Trophoblast cell (in vitro differentiated cells and primary cell): Measurements from ENCODE around the gene RPL35. TPM values are rescaled to one million over a fixed set of nuclear protein-coding genes. Genes with fewer than 3 reads are reported as not detected.

ENCODE experiments used
- DNase-seq, 2 donors: peaks; one replicate each; pipeline ENCODE4 v3.0.0-alpha.2; 2016
- H2AFZ ChIP-seq: 2 replicates; pipeline ENCODE4 v1.6.1; 2013; ENCODE audit warnings: low read length, moderate library complexity, mild to moderate bottlenecking; ENCODE audit not compliant: insufficient read depth, poor library complexity
- H2AK5ac ChIP-seq: 2 replicates; pipeline ENCODE4 v1.6.1; 2013; ENCODE audit warnings: mild to moderate bottlenecking, low read length
- H2BK120ac ChIP-seq: 2 replicates; pipeline ENCODE4 v1.6.1; 2013; ENCODE audit warnings: low read length, mild to moderate bottlenecking, moderate library complexity; ENCODE audit not compliant: insufficient read depth, poor library complexity
- H2BK12ac ChIP-seq: 2 replicates; pipeline ENCODE4 v1.6.1; 2013; ENCODE audit warnings: mild to moderate bottlenecking, low read length, moderate library complexity
- H2BK5ac ChIP-seq: 2 replicates; pipeline ENCODE4 v1.6.1; 2013; ENCODE audit warnings: low read length, low read depth, moderate library complexity, mild to moderate bottlenecking; ENCODE audit not compliant: poor library complexity
- H3K14ac ChIP-seq: 2 replicates; pipeline ENCODE4 v1.6.1; 2013; ENCODE audit warnings: mild to moderate bottlenecking, low read length
- H3K18ac ChIP-seq: 2 replicates; pipeline ENCODE4 v1.6.1; 2013; ENCODE audit warnings: mild to moderate bottlenecking, low read length
- H3K23ac ChIP-seq: 2 replicates; pipeline ENCODE4 v1.6.1; 2013; ENCODE audit warnings: low read length
- H3K27ac ChIP-seq: 2 replicates; pipeline ENCODE4 v1.5.1; 2013; ENCODE audit warnings: low read depth, mild to moderate bottlenecking, inconsistent platforms, low read length, moderate library complexity
- H3K27me3 ChIP-seq: 2 replicates; pipeline ENCODE4 v1.6.1; 2013; ENCODE audit warnings: inconsistent platforms, mild to moderate bottlenecking, low read length, moderate library complexity; ENCODE audit not compliant: insufficient read depth
- H3K36me3 ChIP-seq, 2 experiments: 1 replicate in 1 of 2; 2 replicates in 1 of 2; pipeline ENCODE4 v1.6.1; 2013; ENCODE audit warnings: low read length in 2 of 2, mild to moderate bottlenecking in 2 of 2, moderate library complexity in 1 of 2; ENCODE audit not compliant: insufficient read depth in 2 of 2, control insufficient read depth in 1 of 2
- H3K4ac ChIP-seq: 2 replicates; pipeline ENCODE4 v1.6.1; 2013; ENCODE audit warnings: low read depth, mild to moderate bottlenecking, low read length, moderate library complexity
- H3K4me1 ChIP-seq, 2 experiments: 1 replicate in 1 of 2; 2 replicates in 1 of 2; pipeline ENCODE4 v1.6.1; 2013; ENCODE audit warnings: low read length in 2 of 2, mild to moderate bottlenecking in 2 of 2, moderate library complexity in 1 of 2; ENCODE audit not compliant: insufficient read depth in 2 of 2, control insufficient read depth in 1 of 2
- H3K4me2 ChIP-seq: 2 replicates; pipeline ENCODE4 v1.6.1; 2013; ENCODE audit warnings: inconsistent platforms, mild to moderate bottlenecking, low read length, moderate library complexity
- H3K4me3 ChIP-seq: 2 replicates; pipeline ENCODE4 v1.5.1; 2013; ENCODE audit warnings: mild to moderate bottlenecking, low read depth, low read length, inconsistent platforms
- H3K79me1 ChIP-seq: one replicate; pipeline ENCODE4 v1.6.1; 2013; ENCODE audit warnings: low read length
- H3K79me2 ChIP-seq: 2 replicates; pipeline ENCODE4 v1.6.1; 2013; ENCODE audit warnings: low read length, mild to moderate bottlenecking; ENCODE audit not compliant: control insufficient read depth, insufficient read depth, poor library complexity
- H3K9ac ChIP-seq: 2 replicates; pipeline ENCODE4 v1.6.1; 2013; ENCODE audit warnings: mild to moderate bottlenecking, low read length
- H3K9me3 ChIP-seq: 2 replicates; pipeline ENCODE4 v1.6.1; 2013; ENCODE audit warnings: low read depth, mild to moderate bottlenecking, control low read depth, inconsistent platforms, low read length; ENCODE audit not compliant: insufficient read depth
- H4K12ac ChIP-seq: 2 replicates; pipeline ENCODE4 v1.6.1; 2013; ENCODE audit warnings: low read depth, mild to moderate bottlenecking, low read length, moderate library complexity
- H4K8ac ChIP-seq: 2 replicates; pipeline ENCODE4 v1.6.1; 2013; ENCODE audit warnings: low read depth, mild to moderate bottlenecking, low read length, moderate library complexity
- H4K91ac ChIP-seq: one replicate; pipeline ENCODE4 v1.6.1; 2013; ENCODE audit warnings: low read depth, mild to moderate bottlenecking, low read length, moderate library complexity
- WGBS: extraction: QIAGEN DNeasy Blood & Tissue Kit; methylation state at CpG from one replicate; pipeline ENCODE4 v1.1.7; 2013; ENCODE audit warnings: missing lambda C conversion rate; ENCODE audit not compliant: insufficient read length, insufficient coverage; ENCODE audit errors: extremely low coverage; 5-methylcytosine and 5-hydroxymethylcytosine counted together
- polyA plus RNA-seq: library from polyadenylated mRNA; stranded (reverse); fragments of 200-250 nt; gene quantifications from 2 replicates; pipeline ENCODE4 v1.2.3, GENCODE V29; 2013

The RPL35 gene
- 3,251 and 3,406 TPM in 2 replicates for polyA plus RNA-seq

DNA sequence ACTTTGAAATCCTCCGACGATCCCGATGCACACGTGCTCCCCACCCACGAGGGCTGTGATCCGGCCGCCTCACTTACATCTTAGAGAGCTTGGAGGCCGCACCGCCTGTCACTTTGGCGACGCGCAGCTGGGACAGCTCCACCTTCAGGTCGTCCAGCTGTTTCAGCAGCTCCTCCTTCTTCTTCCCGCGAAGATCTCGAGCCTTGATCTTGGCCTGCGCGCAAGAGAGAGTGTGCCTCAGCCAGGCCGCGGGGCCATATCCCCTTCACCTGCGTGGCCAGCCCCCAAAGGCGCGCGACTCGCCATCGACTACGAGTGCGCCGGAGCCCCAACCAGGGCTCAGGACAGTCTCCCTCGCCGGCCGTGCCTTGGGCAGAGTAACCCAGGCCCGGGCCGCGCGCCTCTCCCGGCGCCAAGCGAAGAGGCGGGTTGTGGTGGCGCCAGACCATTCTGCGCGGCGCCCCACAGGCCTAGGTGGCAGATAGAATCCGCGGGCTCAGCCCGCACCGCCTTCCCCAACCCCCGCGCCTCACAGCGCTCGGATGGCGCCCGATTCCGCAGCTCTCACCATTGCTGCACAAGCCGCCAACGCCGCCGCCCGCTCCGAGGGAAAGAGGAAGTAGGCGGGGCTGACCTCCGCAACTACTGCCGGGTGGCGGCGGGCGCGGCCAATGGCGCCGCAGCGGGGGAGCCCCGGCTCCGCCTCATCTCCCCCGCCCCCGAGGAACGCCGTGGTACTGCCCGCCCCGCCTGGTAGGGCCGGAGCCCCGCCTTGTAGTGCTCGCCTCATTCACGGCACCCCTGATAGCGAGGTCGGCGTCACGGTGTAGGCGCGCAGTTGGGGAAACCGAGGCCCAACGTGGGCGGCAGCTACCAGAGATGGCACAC is at the start of gene RPL35, which contains the start of gene ARPC5L:
Gene RPL35, minus strand, starts transcription at position 616 of the 888 bp plus-strand sequence. Its CDS starts 45 bp downstream, at position 571.
Gene ARPC5L, plus strand, starts transcription at position 789 of the 888 bp plus-strand sequence. CDS start 7,161 bp downstream, outside the sequence.
- Histone ChIP-seq H4K8ac (peak within 1 kb of the TSS; percentile 91), H3K4me2 (peak within 1 kb of the TSS; percentile 90), H3K23ac (no peak within 1 kb of the TSS), H3K4me1 (peaks cover 7 to 14% of the 10 kb centered on the region in 2 experiments), H2BK120ac (peak within 1 kb of the TSS; percentile 82), H3K9me3 (no peaks in the 10 kb centered on the region), H3K27ac (peak within 1 kb of the TSS; percentile 88), H3K9ac (peak within 1 kb of the TSS; percentile 100), H2BK5ac (peak within 1 kb of the TSS; percentile 88), H3K27me3 (no peaks in the 10 kb centered on the region), H3K79me2 (peaks cover 16% of the 10 kb centered on the region), H3K14ac (peak within 1 kb of the TSS; percentile 94), H4K12ac (peak within 1 kb of the TSS; percentile 90), H3K4me3 (peak within 1 kb of the TSS; percentile 98), H3K4ac (peak within 1 kb of the TSS; percentile 94), H3K36me3 (peaks cover 41 to 44% of the 10 kb centered on the region in 2 experiments), H2AK5ac (peak within 1 kb of the TSS; percentile 90), H3K18ac (peak within 1 kb of the TSS; percentile 96), H3K79me1 (peaks cover 11% of the 10 kb centered on the region), H2BK12ac (no peak within 1 kb of the TSS), H4K91ac (peak within 1 kb of the TSS; percentile 86), H2AFZ (peak within 1 kb of the TSS; percentile 68)
- DNase-seq = peak; percentile 90 to 96
- no CpG with 5 or more reads among the region's 92 CpGs for WGBS

DNA sequence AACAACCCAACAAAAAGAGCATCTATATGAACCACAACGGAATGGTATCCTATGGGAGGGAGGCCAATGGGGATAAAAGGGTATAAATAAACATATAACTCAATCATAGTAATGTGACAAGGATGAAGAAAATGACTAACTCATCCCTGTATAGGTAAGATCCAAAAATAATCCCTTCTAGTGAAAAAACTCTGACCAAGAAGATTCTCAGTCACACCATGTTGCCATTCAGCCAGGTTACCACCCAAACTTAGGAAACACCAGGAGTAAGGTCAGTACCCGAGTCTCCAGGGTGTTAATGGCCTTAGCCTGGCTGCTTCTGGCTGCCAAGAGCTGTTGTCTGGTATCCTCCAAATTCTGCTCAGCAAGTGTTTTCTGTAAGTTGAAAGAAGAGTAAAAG is 46.3 kb upstream of the RPL35 start:
- Histone ChIP-seq H3K79me1 (no peaks in the 10 kb centered on the region), H2BK120ac (no peak overlapping the region), H2BK5ac (no peak overlapping the region), H3K27ac (no peak overlapping the region), H2AK5ac (no peak overlapping the region), H3K4me3 (no peak overlapping the region), H3K9me3 (no peaks in the 10 kb centered on the region), H3K14ac (no peak overlapping the region), H3K4ac (no peak overlapping the region), H4K91ac (no peak overlapping the region), H4K12ac (no peak overlapping the region), H2AFZ (no peak overlapping the region), H4K8ac (no peak overlapping the region), H3K9ac (no peak overlapping the region), H3K36me3 (peaks cover 5 to 15% of the 10 kb centered on the region in 2 experiments), H3K23ac (no peak overlapping the region), H3K4me2 (no peak overlapping the region), H3K27me3 (no peaks in the 10 kb centered on the region), H3K79me2 (no peaks in the 10 kb centered on the region), H3K4me1 (no peaks in the 10 kb centered on the region), H2BK12ac (no peak overlapping the region), H3K18ac (no peak overlapping the region)
- WGBS = no CpG with 5 or more reads among the region's 2 CpGs
- no peak for DNase-seq

DNA sequence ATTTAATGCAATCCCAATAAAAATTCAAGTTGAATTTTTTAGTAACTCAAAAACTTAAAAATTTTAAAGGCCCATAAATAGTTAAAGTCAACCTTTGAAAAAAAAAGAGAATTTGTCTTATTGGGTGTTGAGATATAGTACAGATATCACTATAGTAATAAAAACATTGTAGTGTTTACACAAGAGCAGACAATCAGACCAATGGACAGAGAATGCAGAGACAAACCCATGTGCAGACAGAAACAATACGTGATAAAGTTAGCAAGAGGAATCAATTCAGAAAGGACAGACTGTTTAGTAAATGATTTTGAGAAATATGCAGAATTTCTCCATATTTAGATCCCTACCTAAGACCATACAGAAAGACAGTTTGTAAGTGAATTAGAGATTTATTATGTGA is 45.2 kb upstream of the RPL35 start:
- H4K91ac ChIP-seq = no peak overlapping the region
- H3K9me3 ChIP-seq = no peaks in the 10 kb centered on the region
- peaks cover 5 to 13% of the 10 kb centered on the region in 2 experiments for H3K36me3 ChIP-seq
- no peak overlapping the region for H2AFZ ChIP-seq
- H3K4me3 ChIP-seq = no peak overlapping the region
- no peaks in the 10 kb centered on the region for H3K27me3 ChIP-seq
- no peak overlapping the region for H2BK5ac ChIP-seq
- H4K8ac ChIP-seq = no peak overlapping the region
- H3K14ac ChIP-seq = no peak overlapping the region
- H3K27ac ChIP-seq = no peak overlapping the region
- H3K9ac ChIP-seq = no peak overlapping the region
- H4K12ac ChIP-seq = no peak overlapping the region
- no peaks in the 10 kb centered on the region for H3K79me1 ChIP-seq
- H3K79me2 ChIP-seq = no peaks in the 10 kb centered on the region
- no peak overlapping the region for H3K4me2 ChIP-seq
- no peak overlapping the region for H3K23ac ChIP-seq
- no peak overlapping the region for H2BK12ac ChIP-seq
- H3K18ac ChIP-seq = no peak overlapping the region
- DNase-seq = no peak
- H3K4ac ChIP-seq = no peak overlapping the region
- no peaks in the 10 kb centered on the region for H3K4me1 ChIP-seq
- H2BK120ac ChIP-seq = no peak overlapping the region
- WGBS = no CpG with 5 or more reads among the region's 1 CpG
- no peak overlapping the region for H2AK5ac ChIP-seq

DNA sequence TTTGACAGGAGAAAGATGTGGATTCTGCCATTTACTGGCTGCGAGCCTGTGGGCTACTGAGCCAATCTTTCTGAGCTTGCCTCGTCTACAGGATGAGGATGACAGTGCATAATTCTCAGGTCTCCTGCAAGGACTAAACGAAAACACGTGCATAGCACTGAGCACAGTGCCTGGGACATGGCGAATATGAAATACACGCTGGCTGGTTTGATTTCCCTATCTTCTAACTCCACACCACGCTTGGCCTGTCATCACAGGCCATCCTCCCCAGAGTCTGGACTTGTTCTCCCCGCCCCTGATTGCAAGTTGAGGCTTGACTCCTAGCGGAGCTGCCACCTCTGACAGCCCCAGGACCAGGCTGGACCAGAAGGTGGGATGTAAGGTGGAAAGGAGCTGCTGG is 38.1 kb upstream of the RPL35 start:
- Histone ChIP-seq H4K8ac (no peak overlapping the region), H2BK5ac (no peak overlapping the region), H3K9ac (no peak overlapping the region), H3K18ac (no peak overlapping the region), H3K23ac (no peak overlapping the region), H3K4ac (no peak overlapping the region), H3K14ac (no peak overlapping the region), H3K4me2 (no peak overlapping the region), H3K79me2 (no peaks in the 10 kb centered on the region), H3K27ac (no peak overlapping the region), H2BK120ac (no peak overlapping the region), H2AFZ (no peak overlapping the region), H4K91ac (no peak overlapping the region), H3K4me1 (no peaks in the 10 kb centered on the region), H4K12ac (no peak overlapping the region), H3K79me1 (no peaks in the 10 kb centered on the region), H2BK12ac (no peak overlapping the region), H3K36me3 (peaks cover 19% of the 10 kb centered on the region in 2 experiments), H3K9me3 (no peaks in the 10 kb centered on the region), H3K27me3 (no peaks in the 10 kb centered on the region), H3K4me3 (peak overlapping the region; percentile 6), H2AK5ac (no peak overlapping the region)
- DNase-seq = no peak
- no CpG with 5 or more reads among the region's 9 CpGs for WGBS
